Stimulated activated CD4-positive, alpha-beta T cell treated with anti-CD3 and anti-CD28 coated beads, TNF-alpha, amount 100 ng/mL, for 4 hours (primary cell): Measurements from ENCODE around the gene HIBCH.
"Not testable (repeated sequence)": the region's sequence is repeated elsewhere in the genome, so short reads cannot be mapped to it uniquely, and the experiment has no call there.

Experiments
- DNase-seq, 3 experiments: peaks; one replicate each; pipeline ENCODE4 v3.0.0-alpha.2; 2020; ENCODE audit warnings: low read depth in 3 of 3

Gene HIBCH

DNA sequence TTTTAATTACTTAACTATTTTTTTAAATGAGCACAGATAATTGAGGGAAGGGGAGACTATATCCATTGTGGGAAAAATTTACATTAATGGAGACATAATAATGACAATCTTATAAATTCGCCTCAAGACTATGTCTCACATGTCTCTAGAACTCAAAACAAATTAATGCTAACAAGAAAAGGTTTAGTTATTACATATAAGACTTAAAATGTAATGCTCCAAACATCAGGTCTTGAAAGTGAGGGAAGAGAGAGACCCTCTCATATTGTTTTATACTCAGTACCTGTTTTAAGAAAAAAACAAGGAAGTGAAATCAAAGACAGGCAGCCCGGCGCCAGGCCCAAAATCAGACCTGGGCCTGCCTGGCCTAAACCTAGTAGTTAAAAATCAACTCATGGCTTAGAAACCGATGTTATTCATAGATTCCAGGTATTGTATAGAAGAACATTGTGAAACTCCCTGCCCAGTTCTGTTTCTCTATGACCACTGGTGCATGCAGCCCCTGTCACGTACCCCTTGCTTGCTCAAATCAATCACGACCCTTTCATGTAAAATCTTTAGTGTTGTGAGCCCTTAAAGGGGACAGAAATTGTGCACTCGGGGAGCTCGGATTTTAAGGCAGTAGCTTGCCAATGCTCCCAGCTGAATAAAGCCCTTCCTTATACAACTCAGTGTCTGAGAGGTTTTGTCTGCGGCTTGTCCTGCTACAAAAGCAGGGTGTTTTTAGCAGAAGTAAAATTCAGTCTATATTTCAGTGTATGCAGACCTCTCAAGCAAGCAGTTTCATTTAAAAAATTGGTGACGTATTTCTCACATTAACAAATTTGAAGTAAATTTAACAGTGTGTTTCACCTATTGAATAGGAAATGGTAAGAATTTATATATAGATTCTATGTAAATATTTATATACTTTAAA lies 161.8 kb downstream of the HIBCH start:
- DNase-seq = not testable (repeated sequence)

- no peak for DNase-seq
Observed at GRCh38 chr2:190156530-190157212, 163.0 kb downstream of the HIBCH start.
